Trophoblast cell (in vitro differentiated cells and primary cell): ENCODE data around the gene NMBR.
"Not testable (repeated sequence)": the region's sequence is repeated elsewhere in the genome, so short reads cannot be mapped to it uniquely, and the experiment has no call there.

ENCODE experiments used
- DNase-seq, 2 donors: peaks; one replicate each; pipeline ENCODE4 v3.0.0-alpha.2; 2016
- H2AFZ ChIP-seq: 2 replicates; pipeline ENCODE4 v1.6.1; 2013; ENCODE audit warnings: low read length, moderate library complexity, mild to moderate bottlenecking; ENCODE audit not compliant: insufficient read depth, poor library complexity
- H2AK5ac ChIP-seq: 2 replicates; pipeline ENCODE4 v1.6.1; 2013; ENCODE audit warnings: mild to moderate bottlenecking, low read length
- H2BK120ac ChIP-seq: 2 replicates; pipeline ENCODE4 v1.6.1; 2013; ENCODE audit warnings: low read length, mild to moderate bottlenecking, moderate library complexity; ENCODE audit not compliant: insufficient read depth, poor library complexity
- H2BK12ac ChIP-seq: 2 replicates; pipeline ENCODE4 v1.6.1; 2013; ENCODE audit warnings: mild to moderate bottlenecking, low read length, moderate library complexity
- H2BK5ac ChIP-seq: 2 replicates; pipeline ENCODE4 v1.6.1; 2013; ENCODE audit warnings: low read length, low read depth, moderate library complexity, mild to moderate bottlenecking; ENCODE audit not compliant: poor library complexity
- H3K14ac ChIP-seq: 2 replicates; pipeline ENCODE4 v1.6.1; 2013; ENCODE audit warnings: mild to moderate bottlenecking, low read length
- H3K18ac ChIP-seq: 2 replicates; pipeline ENCODE4 v1.6.1; 2013; ENCODE audit warnings: mild to moderate bottlenecking, low read length
- H3K23ac ChIP-seq: 2 replicates; pipeline ENCODE4 v1.6.1; 2013; ENCODE audit warnings: low read length
- H3K27ac ChIP-seq: 2 replicates; pipeline ENCODE4 v1.5.1; 2013; ENCODE audit warnings: low read depth, mild to moderate bottlenecking, inconsistent platforms, low read length, moderate library complexity
- H3K27me3 ChIP-seq: 2 replicates; pipeline ENCODE4 v1.6.1; 2013; ENCODE audit warnings: inconsistent platforms, mild to moderate bottlenecking, low read length, moderate library complexity; ENCODE audit not compliant: insufficient read depth
- H3K36me3 ChIP-seq, 2 experiments: 1 replicate in 1 of 2; 2 replicates in 1 of 2; pipeline ENCODE4 v1.6.1; 2013; ENCODE audit warnings: low read length in 2 of 2, mild to moderate bottlenecking in 2 of 2, moderate library complexity in 1 of 2; ENCODE audit not compliant: insufficient read depth in 2 of 2, control insufficient read depth in 1 of 2
- H3K4ac ChIP-seq: 2 replicates; pipeline ENCODE4 v1.6.1; 2013; ENCODE audit warnings: low read depth, mild to moderate bottlenecking, low read length, moderate library complexity
- H3K4me1 ChIP-seq, 2 experiments: 1 replicate in 1 of 2; 2 replicates in 1 of 2; pipeline ENCODE4 v1.6.1; 2013; ENCODE audit warnings: low read length in 2 of 2, mild to moderate bottlenecking in 2 of 2, moderate library complexity in 1 of 2; ENCODE audit not compliant: insufficient read depth in 2 of 2, control insufficient read depth in 1 of 2
- H3K4me2 ChIP-seq: 2 replicates; pipeline ENCODE4 v1.6.1; 2013; ENCODE audit warnings: inconsistent platforms, mild to moderate bottlenecking, low read length, moderate library complexity
- H3K4me3 ChIP-seq: 2 replicates; pipeline ENCODE4 v1.5.1; 2013; ENCODE audit warnings: mild to moderate bottlenecking, low read depth, low read length, inconsistent platforms
- H3K79me1 ChIP-seq: one replicate; pipeline ENCODE4 v1.6.1; 2013; ENCODE audit warnings: low read length
- H3K79me2 ChIP-seq: 2 replicates; pipeline ENCODE4 v1.6.1; 2013; ENCODE audit warnings: low read length, mild to moderate bottlenecking; ENCODE audit not compliant: control insufficient read depth, insufficient read depth, poor library complexity
- H3K9ac ChIP-seq: 2 replicates; pipeline ENCODE4 v1.6.1; 2013; ENCODE audit warnings: mild to moderate bottlenecking, low read length
- H3K9me3 ChIP-seq: 2 replicates; pipeline ENCODE4 v1.6.1; 2013; ENCODE audit warnings: low read depth, mild to moderate bottlenecking, control low read depth, inconsistent platforms, low read length; ENCODE audit not compliant: insufficient read depth
- H4K12ac ChIP-seq: 2 replicates; pipeline ENCODE4 v1.6.1; 2013; ENCODE audit warnings: low read depth, mild to moderate bottlenecking, low read length, moderate library complexity
- H4K8ac ChIP-seq: 2 replicates; pipeline ENCODE4 v1.6.1; 2013; ENCODE audit warnings: low read depth, mild to moderate bottlenecking, low read length, moderate library complexity
- H4K91ac ChIP-seq: one replicate; pipeline ENCODE4 v1.6.1; 2013; ENCODE audit warnings: low read depth, mild to moderate bottlenecking, low read length, moderate library complexity
- WGBS: extraction: QIAGEN DNeasy Blood & Tissue Kit; methylation state at CpG from one replicate; pipeline ENCODE4 v1.1.7; 2013; ENCODE audit warnings: missing lambda C conversion rate; ENCODE audit not compliant: insufficient read length, insufficient coverage; ENCODE audit errors: extremely low coverage; 5-methylcytosine and 5-hydroxymethylcytosine counted together

NMBR gene

GRCh38 chr6:142165227-142165626 is 18.3 kb upstream of the NMBR start:
- Histone ChIP-seq H3K27ac (no peak overlapping the region), H2BK12ac (no peak overlapping the region), H4K91ac (no peak overlapping the region), H3K18ac (no peak overlapping the region), H3K23ac (no peak overlapping the region), H3K14ac (no peak overlapping the region), H2BK120ac (no peak overlapping the region), H2AFZ (no peak overlapping the region), H3K27me3 (no peaks in the 10 kb centered on the region), H4K12ac (no peak overlapping the region), H3K79me2 (no peaks in the 10 kb centered on the region), H3K9ac (no peak overlapping the region), H3K79me1 (no peaks in the 10 kb centered on the region), H2BK5ac (no peak overlapping the region), H3K4me2 (no peak overlapping the region), H3K4me3 (no peak overlapping the region), H4K8ac (no peak overlapping the region), H3K9me3 (no peaks in the 10 kb centered on the region), H3K4ac (no peak overlapping the region), H3K36me3 (peaks cover 0 to 2% of the 10 kb centered on the region in 2 experiments), H3K4me1 (no peaks in the 10 kb centered on the region), H2AK5ac (no peak overlapping the region)
- 100% methylated on average over 1 of the region's 4 CpGs for WGBS
- no peak for DNase-seq

GRCh38 chr6:142162780-142163179 is 15.9 kb upstream of the NMBR start:
- no peak overlapping the region for H2BK5ac ChIP-seq
- no peaks in the 10 kb centered on the region for H3K79me1 ChIP-seq
- H3K4me3 ChIP-seq, result no peak overlapping the region
- no peak overlapping the region for H3K23ac ChIP-seq
- no peak overlapping the region for H4K12ac ChIP-seq
- no peak for DNase-seq
- H2AFZ ChIP-seq, result no peak overlapping the region
- no peak overlapping the region for H3K14ac ChIP-seq
- no peak overlapping the region for H3K27ac ChIP-seq
- no peak overlapping the region for H2AK5ac ChIP-seq
- no peak overlapping the region for H4K91ac ChIP-seq
- no peak overlapping the region for H3K4ac ChIP-seq
- H2BK120ac ChIP-seq, result no peak overlapping the region
- H2BK12ac ChIP-seq, result no peak overlapping the region
- no peaks in the 10 kb centered on the region for H3K79me2 ChIP-seq
- no peak overlapping the region for H4K8ac ChIP-seq
- no peaks in the 10 kb centered on the region for H3K9me3 ChIP-seq
- no peaks in the 10 kb centered on the region for H3K4me1 ChIP-seq
- 91% methylated on average over 1 of the region's 1 CpG for WGBS
- peaks cover 0 to 2% of the 10 kb centered on the region in 2 experiments for H3K36me3 ChIP-seq
- H3K4me2 ChIP-seq, result no peak overlapping the region
- H3K27me3 ChIP-seq, result no peaks in the 10 kb centered on the region
- H3K18ac ChIP-seq, result no peak overlapping the region
- no peak overlapping the region for H3K9ac ChIP-seq

GRCh38 chr6:142156758-142157068 is 9.8 kb upstream of the NMBR start:
- not testable (repeated sequence) for H3K36me3 ChIP-seq, H3K27ac ChIP-seq, H3K4ac ChIP-seq, H3K18ac ChIP-seq, H4K12ac ChIP-seq, H3K9ac ChIP-seq, H3K4me2 ChIP-seq, H3K79me1 ChIP-seq, DNase-seq, H3K9me3 ChIP-seq, H2AK5ac ChIP-seq, H3K27me3 ChIP-seq, H2BK120ac ChIP-seq, H3K14ac ChIP-seq, H3K79me2 ChIP-seq, H3K4me3 ChIP-seq, H2BK12ac ChIP-seq, H3K23ac ChIP-seq, H4K91ac ChIP-seq, H2AFZ ChIP-seq, H4K8ac ChIP-seq, H3K4me1 ChIP-seq, H2BK5ac ChIP-seq
- WGBS, result no CpG with 5 or more reads among the region's 4 CpGs

- H2BK5ac ChIP-seq, result no peak overlapping the region
- no peaks in the 10 kb centered on the region for H3K79me2 ChIP-seq
- H3K36me3 ChIP-seq, result no peaks in the 10 kb centered on the region
- H3K27me3 ChIP-seq, result no peaks in the 10 kb centered on the region
- H3K14ac ChIP-seq, result no peak overlapping the region
- no peak overlapping the region for H3K9ac ChIP-seq
- H3K4ac ChIP-seq, result no peak overlapping the region
- H3K4me2 ChIP-seq, result peak overlapping the region; percentile 27
- H4K8ac ChIP-seq, result no peak overlapping the region
- H3K23ac ChIP-seq, result no peak overlapping the region
- no peak overlapping the region for H2AK5ac ChIP-seq
- H4K91ac ChIP-seq, result no peak overlapping the region
- H2AFZ ChIP-seq, result no peak overlapping the region
- no peak overlapping the region for H4K12ac ChIP-seq
- no peaks in the 10 kb centered on the region for H3K9me3 ChIP-seq
- H3K4me1 ChIP-seq, result no peaks in the 10 kb centered on the region
- H3K4me3 ChIP-seq, result no peak overlapping the region
- DNase-seq, result peak in 1 of 2 donors; percentile 70
- H2BK12ac ChIP-seq, result no peak overlapping the region
- WGBS, result no CpG with 5 or more reads among the region's 5 CpGs
- H3K79me1 ChIP-seq, result no peaks in the 10 kb centered on the region
- no peak overlapping the region for H2BK120ac ChIP-seq
- no peak overlapping the region for H3K27ac ChIP-seq
- no peak overlapping the region for H3K18ac ChIP-seq
Observed at GRCh38 chr6:142155895-142156757, 9.2 kb upstream of the NMBR start.
